UCSD-AML1 (cell line): ENCODE measurements around the gene SPHK2.

ENCODE experiments used
- DNase-seq: peaks from one replicate; lab custom pipeline; 2025; ENCODE audit not compliant: unreplicated experiment; lab: John Stamatoyannopoulos, UW

SPHK2 gene

DNA sequence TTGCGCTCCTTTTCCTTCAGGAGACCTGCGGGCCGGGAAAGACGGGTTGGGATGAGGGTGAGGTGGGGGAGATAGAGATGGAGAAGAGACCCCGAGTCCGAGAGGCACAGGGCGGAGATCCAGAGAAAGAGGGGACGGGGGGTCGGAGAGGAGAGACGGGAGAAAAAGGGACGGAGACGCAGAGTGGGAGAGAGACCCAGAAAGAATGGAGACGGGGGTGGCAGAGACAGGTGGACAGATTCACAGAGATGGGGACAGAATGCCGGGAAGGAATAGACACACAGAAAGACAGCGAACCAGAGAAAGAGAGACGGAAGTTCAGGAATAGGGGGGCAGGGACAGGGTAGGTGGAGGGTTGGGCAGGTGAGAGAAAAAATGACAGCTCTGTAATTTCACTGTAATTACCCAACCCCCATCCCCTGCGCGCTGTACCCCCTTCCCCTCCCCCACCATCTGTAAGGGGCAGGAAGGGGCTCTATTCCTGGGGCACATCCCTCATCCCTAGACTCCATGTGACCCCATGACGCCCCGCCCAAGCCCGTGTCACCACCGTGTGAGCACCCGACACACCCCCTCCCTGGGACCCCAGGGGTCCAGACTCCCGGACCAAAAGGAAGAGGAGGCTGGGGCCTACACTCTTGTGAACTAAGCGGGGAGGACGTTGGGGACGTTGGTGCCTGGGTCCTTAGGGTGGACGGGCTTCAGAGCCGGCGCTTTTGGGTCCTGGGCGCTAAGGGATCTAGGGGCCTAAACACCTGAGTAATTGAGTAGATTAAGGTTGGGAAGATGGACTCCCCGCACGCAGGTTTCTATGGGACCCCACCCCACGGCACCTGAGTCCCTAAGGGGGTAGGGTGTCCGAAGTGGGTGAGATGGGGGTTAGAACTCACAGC is 16.9 kb downstream of the SPHK2 start:
- peak; percentile 40 for DNase-seq

DNA sequence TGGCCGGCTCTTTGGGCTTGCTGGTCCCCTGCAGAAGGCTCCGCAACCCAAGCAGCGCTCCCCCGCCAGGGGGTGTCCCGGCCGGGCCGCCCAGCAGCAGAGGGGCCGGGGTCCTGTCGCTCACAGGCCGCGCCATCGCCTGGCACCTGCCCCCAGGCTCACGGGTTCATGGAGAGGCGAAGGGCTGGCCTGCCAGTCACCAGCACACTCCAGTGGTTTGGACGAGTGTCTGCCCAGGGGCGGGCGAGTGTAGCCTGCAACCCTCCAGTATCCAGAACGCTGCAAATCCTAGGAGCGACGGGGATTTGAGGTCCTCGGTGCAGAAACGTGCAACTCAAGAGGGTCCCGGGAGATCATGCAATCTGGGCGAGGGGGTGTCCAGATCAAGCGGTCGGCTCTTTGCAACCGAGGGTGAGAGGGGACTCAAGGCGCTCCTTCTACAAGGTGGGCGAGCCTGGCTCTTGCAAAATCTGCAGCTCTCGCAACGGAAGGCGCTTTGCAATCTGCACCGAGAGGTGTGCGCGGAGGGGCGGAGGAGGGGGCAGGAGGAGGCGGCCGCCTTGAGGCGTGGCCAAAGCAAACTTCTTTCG is 17.6 kb downstream of the SPHK2 start, which contains the start of gene DBP:
TSS of gene DBP (minus strand) at position 521 of the 590 bp plus-strand sequence. CDS start at position 136, 385 bp downstream.
- no peak for DNase-seq

DNA sequence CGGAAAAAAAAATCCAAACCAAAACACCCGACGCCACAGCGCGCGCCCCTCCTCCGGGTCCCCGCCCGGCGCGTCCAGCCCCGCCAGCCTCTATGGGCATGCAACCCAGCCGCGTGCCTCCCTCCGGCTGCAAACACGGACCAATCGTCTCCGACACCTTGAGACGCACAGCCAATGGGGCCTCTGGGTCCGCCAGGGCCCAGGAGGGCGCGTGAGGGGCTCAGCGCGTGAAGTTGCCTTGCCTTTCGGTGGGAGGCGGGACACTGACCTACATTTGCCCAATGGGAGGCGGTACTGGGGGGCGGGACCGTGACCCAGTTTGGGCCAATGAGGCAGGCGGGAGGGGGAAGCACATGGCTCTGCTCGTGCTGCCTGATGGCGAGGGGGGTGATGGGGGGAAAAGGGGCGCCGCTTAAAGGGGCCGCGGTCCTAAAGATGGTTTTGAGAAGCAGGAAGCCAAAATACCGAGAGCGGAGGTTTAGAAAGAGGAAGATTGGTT is 18.2 kb downstream of the SPHK2 start:
- peak; percentile 99 for DNase-seq

DNA sequence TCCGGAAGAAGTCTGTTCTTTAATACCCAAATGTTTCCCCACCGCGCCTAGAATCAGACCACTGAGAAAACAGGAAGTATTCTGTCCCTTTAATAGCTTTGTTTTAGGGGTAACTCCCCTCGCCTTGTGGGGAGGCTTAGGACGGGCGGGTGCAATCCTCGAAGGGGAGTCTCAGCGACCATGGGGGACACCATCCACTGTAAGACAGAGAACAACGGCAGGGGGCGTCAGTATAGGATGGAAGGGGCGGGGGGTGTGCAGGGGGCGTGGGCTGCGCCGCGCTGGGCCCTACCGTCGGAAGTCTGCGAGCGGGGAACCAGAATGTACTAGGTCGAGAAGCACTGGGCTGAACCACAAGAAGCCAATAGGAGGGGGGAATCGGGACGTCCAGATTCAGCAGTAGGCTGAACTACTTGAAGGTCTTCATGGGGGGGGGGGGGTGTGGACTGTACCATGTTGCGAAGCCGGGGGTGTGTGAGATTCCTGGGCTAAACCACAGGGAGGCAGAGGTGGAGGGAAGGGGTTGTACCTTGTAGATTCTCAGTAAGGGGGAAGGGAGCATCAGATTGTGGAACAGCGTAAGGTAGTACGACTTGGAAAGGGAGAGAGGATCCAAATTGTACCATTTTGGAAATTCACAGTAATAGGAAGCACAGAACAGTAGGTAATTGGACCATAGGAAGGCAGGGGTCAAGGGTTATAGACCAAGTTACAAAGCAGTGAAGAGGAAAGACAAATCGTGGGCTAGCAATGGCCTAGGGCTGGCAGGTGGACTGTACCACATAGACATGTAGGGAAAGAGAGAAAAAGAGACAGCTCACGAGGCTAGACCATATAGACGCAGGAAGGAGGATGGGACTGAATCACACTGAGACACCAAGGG is 18.9 kb downstream of the SPHK2 start:
- peak; percentile 87 for DNase-seq

DNA sequence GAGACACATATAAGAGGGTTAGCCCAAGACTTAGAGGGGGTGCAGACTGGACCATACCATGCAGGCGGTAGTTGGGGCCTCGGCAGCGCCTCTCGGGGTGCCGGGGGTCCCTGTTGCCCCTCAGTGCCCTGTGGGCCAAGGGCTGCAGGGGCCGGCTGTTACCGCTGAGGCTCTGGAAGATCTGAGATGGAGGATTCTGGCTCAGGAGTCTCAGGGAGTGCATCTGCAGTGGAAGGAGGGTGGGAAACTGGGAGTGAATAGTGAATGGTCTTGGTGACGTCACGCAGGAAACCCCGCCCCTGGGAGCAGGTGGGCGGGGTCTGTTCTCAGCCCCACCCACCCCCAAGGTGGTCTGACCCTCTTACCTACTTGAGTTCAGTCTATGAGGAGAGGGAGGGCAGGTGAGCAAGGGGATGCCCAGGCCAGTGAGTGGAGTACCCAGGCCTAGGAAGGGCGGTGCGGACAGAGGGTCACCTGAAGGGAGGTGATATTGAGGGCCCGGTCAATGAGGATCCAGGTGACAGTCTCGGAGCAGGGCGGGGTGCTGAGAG is 19.6 kb downstream of the SPHK2 start:
- peak; percentile 29 for DNase-seq

DNA sequence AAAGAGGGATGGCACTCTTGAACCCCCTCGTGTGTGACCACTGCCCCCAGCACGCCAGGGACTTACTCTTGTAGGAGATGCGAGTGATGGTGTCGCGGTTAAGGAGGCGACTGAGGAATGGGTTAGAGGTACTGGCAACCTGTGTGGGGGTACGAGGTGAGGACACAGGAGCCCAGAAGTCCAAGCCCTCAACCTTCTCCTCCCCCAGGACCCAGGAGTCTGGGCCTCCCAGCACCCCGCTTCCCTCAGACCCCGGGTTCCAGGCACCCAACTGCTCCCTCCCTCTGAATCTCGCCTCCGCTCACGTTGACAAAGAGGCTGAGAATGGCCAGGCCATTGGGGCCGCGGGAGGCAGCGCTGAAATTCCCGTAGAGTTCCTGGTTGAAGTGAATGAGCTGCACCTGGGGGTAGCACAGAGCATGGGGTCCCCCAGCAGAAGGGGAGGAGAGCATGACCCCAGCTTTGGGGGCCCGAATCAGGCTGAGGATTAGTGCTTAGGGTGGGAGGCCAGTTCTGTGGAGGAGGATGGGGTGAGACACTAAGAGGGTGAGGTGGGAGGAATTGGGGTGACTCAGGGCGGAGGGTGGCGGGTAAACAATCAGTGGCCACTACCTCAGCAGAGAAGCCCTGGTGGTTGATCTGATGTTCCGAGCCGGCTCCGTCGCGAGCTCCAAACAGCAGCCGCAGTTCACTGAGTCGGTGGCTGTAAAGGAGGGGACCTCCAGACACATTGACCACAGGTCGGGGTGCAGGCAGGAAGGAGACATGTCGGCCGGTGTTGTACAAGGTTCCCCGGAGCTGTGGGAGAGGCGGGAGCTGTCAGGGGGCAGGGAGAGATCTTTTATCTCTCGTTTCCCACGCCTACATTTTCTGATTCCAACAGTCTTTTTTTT is 20.4 kb downstream of the SPHK2 start:
- DNase-seq = no peak

DNA sequence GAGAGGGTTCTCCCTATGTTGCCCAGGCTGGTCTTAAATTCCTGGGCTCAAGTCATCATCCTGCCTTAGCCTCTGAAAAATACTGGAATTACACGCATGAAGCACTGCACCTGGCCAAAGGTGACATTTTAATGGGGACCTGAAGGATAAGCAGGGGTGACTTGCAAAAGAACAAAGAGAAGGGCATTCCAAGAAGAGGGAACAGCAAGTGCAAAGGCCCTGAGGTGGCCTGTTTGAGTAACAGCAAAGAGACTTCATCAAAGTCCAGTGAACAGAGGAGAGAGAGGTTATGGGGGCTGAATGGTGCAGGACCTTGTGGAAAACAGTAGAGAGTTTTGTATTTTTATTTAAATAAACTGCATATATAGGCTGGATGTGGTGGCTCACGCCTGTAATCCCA is 22.5 kb downstream of the SPHK2 start:
- no peak for DNase-seq

DNA sequence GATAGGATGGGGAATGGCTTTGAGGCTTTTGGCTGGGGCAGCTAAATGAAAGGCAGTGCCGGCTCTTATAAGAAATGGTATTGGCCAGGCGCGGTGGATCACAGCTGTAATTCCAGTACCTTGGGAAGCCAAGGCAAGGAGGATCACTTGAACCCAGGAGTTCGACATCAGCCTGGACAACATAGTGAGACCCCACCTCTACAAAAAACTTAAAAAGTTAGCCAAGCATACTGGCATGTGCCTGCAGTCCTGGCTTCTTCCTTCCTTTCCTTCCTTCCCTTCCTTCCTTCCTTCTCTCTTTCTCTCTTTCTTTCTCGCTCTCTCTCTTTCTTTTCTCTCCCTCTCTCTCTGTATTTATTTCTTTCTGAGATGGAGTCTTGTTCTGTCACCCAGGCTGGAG is 23.6 kb downstream of the SPHK2 start:
- DNase-seq = no peak

DNA sequence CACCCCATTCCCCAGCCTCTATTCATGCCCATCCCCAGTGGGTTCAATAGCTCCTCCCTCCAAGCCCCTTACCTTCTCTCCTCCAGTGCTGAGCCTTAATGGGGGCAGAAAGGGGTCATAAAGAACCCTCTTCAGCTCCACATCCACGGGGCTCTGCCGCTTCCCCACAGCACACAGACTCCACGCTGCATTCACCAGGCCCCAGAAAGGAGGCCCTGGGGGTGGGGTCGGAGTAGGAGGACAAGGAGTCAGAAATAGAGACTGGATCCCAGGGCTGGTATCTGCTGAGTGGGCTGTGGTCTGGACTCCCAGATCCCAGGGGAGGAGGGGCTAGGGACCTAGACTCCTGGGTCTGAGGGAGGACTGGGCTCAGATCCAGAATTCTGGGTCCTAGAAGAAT is 25.0 kb downstream of the SPHK2 start:
- no peak for DNase-seq

DNA sequence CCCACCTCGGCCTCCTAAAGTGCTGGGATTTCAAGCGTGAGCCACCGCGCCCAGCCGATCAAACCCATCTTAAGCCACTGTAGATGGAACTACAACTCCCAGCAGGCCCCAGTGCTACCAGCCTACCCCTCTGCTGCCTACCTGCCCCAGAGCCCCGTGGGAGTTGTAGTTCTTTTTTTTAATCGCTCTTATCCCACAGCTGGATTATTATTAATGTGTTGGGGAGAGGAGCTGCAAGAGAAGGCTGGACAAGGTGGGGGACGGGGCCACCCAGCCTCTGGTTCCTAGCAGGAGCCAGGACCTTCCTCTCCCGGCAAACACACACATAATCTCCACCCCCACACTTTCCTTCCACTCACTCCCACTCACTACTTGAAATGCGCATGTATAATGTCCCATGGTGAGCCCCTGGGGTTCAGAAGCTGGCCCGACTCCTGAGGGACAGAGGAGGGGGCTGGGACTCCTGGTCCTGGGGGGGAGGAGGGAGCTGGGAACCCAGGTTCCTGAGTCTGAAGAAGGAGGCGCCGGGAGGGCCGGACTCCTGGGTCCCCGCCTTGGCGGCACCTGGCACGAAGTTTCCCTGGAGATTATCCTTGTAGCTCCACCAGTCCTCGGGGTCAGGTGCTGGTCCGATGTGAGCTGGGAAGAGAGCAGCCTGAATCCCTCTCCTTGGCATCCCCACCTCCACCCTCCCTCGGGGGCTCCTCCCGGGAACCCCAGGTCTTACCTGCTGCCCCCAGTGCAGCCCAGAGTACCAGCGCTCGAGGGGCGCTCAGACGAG is 25.7 kb downstream of the SPHK2 start:
- DNase-seq = peak; percentile 68

DNA sequence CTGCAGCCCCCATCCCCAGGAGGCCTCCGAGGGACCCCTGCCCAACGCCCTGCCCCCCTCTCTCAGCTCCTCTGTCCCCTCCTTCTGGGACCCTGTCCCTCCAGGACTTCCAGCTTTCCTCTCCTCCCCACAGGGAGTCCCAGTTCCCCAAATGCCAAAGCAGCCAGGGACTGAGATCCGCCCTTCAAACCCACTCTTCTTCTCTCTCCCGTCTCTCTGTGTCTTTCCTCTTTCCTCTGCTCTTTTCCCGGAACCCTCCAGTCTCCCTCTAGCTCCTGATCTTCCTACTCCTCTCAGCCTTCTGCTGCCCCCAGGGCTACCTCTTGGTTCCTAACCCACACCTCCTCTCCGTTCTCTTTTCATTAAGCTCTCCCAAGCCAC is 26.3 kb downstream of the SPHK2 start:
- DNase-seq = no peak

DNA sequence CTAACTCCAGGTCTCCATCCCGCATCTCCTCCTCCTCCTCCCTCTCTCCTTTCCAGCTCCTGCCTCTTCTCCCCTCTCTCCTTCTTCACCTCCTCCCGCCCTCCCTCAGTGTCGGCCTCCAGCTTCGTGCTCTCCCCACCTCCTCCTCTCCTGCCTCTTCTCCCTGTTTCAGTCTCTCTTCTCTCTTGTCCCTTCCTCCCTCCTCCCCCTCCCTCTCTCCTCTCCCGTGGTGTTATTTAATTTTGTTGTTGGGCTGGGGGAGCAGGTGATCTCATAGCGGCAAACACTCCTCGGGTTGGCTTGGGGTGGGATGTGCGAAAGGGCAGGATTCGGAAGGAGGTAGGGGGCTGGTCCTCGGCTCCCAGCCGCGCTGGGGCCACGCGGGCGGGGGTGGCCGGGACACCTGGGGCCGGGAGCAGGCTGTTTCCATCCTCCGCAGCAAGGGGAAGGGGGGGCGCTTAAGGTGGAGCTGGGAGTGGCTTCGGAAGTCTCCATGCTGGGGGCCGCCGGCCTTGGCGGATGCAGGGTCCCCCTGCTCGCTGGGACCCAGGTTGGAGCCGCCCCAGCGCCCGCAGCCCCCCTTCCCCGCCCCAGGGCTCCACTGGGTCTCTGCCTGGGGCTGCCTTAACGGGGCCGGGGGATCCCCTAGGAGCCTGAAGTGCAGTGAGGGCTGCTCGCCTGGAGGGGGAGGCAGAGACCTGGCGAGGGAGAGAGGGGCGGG is 26.9 kb downstream of the SPHK2 start, which contains the start of gene CA11:
TSS of gene CA11 (minus strand) at position 187 of the 721 bp plus-strand sequence. CDS start 555 bp downstream, outside the sequence.
- peak; percentile 88 for DNase-seq

DNA sequence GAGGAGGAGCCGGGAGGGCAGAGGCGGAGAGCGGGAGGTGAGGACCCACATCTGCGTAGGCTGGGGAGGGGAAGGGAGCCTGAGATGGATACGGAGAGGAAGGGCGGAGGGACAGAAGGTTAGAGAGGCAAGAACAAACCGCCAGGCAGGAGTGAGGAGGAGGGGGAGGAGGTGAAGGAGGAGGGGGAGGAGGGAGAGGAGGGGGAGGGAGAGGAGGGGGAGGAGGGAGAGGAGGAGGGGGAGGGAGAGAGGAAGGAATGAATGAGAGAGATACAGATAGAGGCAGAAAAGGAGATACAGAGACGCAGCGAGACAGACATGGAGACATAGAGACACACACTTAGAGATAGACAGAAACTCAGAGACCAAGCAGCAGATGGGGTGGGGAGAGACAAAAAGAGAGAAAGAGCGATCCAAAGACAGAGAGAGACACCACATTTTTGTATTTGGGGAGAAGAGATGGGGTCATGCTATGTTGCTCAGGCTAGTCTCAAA is 27.5 kb downstream of the SPHK2 start:
- DNase-seq = no peak

DNA sequence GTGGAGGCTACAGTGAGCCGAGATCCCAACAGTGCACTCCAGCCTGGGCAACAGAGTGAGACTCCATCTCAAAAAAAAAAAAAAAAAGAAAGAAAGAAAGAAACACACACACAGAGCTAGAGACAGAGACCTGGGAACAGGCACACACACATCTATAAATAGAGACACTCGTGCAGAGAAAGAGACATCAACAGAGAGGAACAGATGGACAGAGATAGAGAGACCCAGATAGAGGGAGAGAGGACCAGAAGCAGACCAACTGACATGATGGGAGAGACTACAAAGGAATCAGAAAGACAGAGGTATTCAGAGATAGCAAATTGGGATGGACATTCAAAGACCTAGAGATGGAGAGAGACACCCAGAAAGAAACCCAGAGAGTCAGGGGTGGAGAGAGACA is 28.8 kb downstream of the SPHK2 start:
- no peak for DNase-seq

DNA sequence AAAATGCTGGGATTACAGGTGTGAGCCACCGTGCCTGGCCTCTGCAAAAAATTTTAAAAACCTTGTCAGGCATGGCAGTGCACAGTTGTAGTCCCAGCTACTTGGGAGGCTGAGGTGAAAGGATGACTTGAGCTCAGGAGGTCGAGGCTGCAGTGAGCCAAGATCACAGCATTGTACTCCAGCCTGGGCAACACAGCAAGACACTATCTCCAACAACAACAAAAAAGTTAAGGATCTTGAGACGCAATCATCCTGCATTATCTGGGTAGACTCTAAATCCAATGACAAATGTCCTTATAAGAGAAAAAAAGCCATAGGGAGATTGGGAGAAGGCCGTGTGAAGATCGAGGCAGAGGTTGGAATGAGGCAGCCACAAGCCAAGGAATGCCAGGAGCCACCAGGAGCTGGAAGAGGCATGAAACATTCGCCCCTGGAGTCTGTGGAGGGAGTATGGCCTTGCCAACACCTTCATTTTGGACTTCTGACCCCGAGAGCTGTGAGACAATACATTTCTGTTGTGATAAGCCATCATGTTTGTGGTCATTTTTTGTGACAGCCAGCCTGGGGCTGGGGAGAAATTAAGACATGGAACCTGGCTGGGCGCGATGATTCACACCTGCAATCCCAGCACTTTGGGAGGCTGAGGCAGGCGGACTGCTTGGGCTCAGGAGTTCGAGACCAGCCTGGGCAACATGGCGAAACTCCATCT is 31.8 kb downstream of the SPHK2 start:
- DNase-seq = no peak

DNA sequence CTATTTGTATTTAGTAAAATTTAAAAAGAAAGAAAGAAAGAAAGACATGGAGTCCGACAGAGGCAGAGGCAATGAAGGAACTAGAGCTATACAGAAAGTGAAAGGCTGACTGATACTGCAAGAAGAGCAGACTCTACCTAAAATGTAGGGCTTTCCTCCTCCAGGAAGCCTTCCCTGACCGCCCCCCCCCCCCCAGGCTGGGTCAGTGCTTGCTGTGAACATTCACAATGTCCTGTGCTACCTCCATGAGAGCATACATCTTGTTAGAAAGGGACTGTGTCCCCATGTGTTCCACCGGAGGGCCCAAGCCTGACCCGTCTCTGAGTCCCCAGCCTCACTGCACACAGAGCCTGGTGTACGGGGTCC is 32.4 kb downstream of the SPHK2 start:
- no peak for DNase-seq

DNA sequence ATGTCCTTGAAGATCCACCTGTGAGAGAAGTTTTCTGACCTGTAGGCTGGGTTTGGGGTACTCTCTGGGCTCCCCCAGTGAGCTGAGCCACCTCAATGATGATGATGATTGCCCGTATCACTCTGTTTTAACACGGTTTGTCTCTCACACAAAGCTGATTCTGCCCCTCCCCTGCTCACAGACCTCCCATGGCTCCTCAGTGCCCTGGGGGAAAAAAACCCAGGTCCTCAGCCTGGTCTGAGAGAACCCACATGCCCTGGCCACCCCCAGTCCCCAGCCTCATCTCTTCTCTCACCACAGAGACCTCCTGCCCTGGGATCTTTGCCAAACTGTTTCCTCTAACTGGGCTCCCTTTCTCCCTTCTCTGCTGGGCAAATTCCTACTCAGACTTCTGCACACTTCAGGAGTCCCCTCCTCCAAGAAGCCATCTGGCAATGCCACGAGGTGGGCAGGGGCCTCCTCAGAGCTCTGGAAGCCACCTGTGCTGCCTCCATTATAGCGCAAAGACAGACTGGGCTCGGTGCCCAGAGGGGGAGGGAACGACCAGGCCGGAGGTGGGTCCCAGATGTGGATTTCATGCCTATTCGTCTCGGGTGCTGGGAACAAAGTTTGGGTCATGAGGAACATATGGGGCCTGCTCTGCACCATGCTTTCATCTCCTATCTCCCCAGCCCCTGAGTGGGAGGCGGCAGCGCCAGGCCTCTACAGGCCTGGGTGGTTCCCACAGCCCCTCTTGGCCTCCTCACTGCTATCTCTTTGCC is 35.2 kb downstream of the SPHK2 start:
- no peak for DNase-seq
